Activated CD8-positive, alpha-beta memory T cell treated with anti-CD3 and anti-CD28 coated beads, Interleukin-2, amount 50 U/mL, for 24 hours (primary cell): ENCODE measurements around the gene FLCN.

Experiments
- DNase-seq: peaks from one replicate; pipeline ENCODE4 v3.0.0-alpha.2; 2020; ENCODE audit errors: extremely low read depth

The FLCN gene

GRCh38 chr17:17236295-17237025, 508 bp downstream of the FLCN start:
- no peak for DNase-seq

- DNase-seq: no peak
Observed at GRCh38 chr17:17235212-17236174, 1.5 kb downstream of the FLCN start.

GRCh38 chr17:17232303-17232621, 4.7 kb downstream of the FLCN start:
- DNase-seq: no peak

- DNase-seq: no peak
Observed at GRCh38 chr17:17231621-17232302, 5.2 kb downstream of the FLCN start.

- no peak for DNase-seq
Observed at GRCh38 chr17:17229416-17230384, 7.3 kb downstream of the FLCN start.

GRCh38 chr17:17228521-17229279, 8.3 kb downstream of the FLCN start:
- no peak for DNase-seq

GRCh38 chr17:17227608-17228520, 9.1 kb downstream of the FLCN start:
- no peak for DNase-seq

GRCh38 chr17:17226451-17227265, 10.3 kb downstream of the FLCN start:
- DNase-seq: no peak

- DNase-seq: no peak
Observed at GRCh38 chr17:17225901-17226300, 11.1 kb downstream of the FLCN start.

GRCh38 chr17:17224137-17224536, 12.8 kb downstream of the FLCN start:
- DNase-seq: no peak

GRCh38 chr17:17223736-17224135, 13.2 kb downstream of the FLCN start:
- no peak for DNase-seq

GRCh38 chr17:17221329-17221728, 15.6 kb downstream of the FLCN start:
- DNase-seq: no peak

- DNase-seq: no peak
Observed at GRCh38 chr17:17220529-17220928, 16.4 kb downstream of the FLCN start.

- DNase-seq: no peak
Observed at GRCh38 chr17:17217995-17218394, 19.0 kb downstream of the FLCN start.

- DNase-seq: no peak
Observed at GRCh38 chr17:17216776-17217175, 20.2 kb downstream of the FLCN start.

GRCh38 chr17:17216236-17216635, 20.7 kb downstream of the FLCN start:
- DNase-seq: no peak

- DNase-seq: no peak
Observed at GRCh38 chr17:17215575-17215974, 21.4 kb downstream of the FLCN start.

- DNase-seq: no peak
Observed at GRCh38 chr17:17214646-17215436, 22.1 kb downstream of the FLCN start.
